ENCODE results near the gene EML4.
"Not testable (repeated sequence)": the region's sequence is repeated elsewhere in the genome, so short reads cannot be mapped to it uniquely, and the experiment has no call there.

EML4 gene

GRCh38 chr2:42261518-42262195, 92.5 kb downstream of the EML4 start:
- no peak for DNase-seq (ENCODE audit: low read depth in 2 of 2)

DNA sequence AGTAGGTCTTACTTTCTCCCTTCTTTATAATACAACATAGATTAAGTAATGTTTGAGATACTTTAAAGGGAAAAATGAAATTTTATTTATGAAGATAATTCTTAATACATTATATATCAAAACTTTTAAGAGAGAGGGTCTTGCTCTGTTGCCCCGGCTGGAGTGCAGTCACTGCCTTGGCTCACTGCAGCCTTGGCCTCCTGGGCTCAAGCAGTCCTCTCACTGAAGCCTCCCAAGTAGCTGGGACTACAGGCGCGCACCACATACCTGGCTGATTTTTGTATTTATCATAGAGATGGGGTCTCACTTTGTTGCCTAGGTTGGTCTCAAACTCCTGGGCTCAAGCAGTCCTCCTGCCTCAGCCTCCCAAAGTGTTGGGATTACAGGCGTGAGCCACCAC, 97.1 kb downstream of the EML4 start:
- DNase-seq (ENCODE audit: low read depth in 2 of 2): no peak

GRCh38 chr2:42267530-42267929, 98.4 kb downstream of the EML4 start:
- no peak for DNase-seq (ENCODE audit: low read depth in 2 of 2)

DNA sequence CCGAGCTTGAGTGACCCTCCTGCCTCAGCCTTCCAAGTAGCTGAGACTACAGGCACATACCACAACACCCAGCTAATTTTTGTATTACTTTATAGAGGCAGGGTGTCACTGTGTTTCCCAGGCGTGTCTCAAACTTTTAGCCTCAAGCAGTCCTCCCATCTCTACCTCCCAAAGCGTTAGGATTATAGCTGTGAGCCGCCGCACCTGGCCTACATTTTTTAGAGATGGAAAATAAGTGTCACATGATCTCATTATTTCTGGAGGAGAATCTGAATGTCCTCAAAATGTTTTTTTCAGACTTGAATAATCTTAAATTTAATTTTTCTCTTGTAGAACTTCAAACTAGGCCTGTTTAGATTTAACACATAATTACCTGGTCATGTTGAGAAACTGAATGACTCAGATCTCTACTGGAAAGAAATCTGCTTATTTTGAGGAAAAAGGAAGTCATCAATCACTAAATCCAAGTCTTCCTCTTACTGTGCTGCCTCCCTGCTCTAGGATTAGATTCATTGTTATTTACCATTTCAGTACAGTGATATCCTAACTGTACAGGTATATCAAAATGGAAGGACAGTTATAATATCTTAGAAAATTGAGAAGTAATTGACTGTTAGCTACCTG, 99.5 kb downstream of the EML4 start:
- no peak for DNase-seq (ENCODE audit: low read depth in 2 of 2)

DNA sequence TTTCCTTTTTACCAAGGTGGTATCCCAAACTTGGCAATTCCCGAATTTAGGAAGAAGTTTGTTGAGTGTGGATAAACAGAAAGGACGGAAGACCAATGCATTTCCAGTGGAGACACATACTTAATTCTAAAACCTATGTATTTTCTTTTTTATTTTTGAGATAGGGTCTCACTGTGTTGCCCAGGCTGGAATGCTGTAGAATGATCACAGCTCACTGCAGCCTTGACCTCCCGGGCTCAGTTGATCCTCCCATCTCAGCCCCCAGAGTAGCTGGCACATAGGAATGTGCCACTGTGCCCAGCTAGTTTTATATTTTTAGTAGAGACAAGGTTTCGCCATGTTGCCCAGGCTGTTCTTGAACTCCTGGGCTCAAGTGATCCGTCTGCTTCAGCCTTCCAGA, 101.6 kb downstream of the EML4 start:
- no peak for DNase-seq (ENCODE audit: low read depth in 2 of 2)

- DNase-seq (ENCODE audit: low read depth in 2 of 2): not testable (repeated sequence)
Measured at GRCh38 chr2:42271246-42271645, 102.1 kb downstream of the EML4 start.

DNA sequence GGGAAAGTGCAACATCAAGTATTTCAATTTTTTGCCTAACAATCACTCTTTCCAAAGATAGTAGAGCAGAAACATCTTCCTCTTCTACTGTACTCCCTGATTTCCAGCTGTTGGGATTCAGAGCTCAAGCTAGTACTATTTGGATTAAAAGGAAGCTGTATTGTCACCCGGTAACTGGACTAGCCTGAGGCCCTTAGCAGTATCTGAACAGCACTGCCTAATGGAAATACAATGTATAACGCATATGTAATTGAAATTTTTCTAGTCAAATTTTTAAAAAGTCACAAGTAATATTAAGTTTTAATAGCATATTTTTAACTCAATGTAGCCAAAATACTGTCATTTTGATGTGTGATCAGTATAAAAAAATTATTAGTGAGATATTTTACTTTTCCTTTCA, 105.7 kb downstream of the EML4 start:
- no peak for DNase-seq (ENCODE audit: low read depth in 2 of 2)

DNA sequence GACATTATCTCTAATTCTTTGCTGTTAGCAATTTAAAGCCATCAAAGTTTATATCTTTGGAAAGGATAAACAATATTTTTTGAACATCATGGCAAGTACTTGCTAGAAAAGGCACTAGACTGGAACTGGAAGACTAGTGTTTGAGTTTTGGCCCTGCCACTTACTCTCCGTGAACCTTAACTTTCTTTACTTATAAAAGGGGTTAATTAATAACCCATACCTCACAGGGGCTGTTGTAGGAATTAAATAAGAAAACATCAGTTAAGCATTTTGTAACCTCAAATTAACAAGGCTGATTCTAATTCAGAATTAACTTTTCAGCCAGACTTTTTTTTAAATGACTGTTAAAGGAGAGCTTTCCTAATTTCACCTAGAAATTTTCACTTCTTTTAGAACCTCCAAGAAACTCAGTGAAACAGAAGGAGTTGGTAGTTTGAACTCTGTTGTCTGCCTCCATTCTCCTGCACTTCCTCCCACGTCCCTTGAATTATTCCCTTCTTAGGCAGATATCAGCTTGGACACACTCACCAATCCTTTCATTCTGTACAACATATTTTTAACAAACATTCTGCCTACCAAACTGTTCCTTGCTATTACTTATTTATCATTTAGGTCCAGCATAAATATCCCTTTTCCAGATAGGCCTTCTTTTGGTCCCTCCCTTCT, 112.4 kb downstream of the EML4 start:
- DNase-seq (ENCODE audit: low read depth in 2 of 2): no peak

- no peak for DNase-seq (ENCODE audit: low read depth in 2 of 2)
Measured at GRCh38 chr2:42284019-42284418, 114.9 kb downstream of the EML4 start.

DNA sequence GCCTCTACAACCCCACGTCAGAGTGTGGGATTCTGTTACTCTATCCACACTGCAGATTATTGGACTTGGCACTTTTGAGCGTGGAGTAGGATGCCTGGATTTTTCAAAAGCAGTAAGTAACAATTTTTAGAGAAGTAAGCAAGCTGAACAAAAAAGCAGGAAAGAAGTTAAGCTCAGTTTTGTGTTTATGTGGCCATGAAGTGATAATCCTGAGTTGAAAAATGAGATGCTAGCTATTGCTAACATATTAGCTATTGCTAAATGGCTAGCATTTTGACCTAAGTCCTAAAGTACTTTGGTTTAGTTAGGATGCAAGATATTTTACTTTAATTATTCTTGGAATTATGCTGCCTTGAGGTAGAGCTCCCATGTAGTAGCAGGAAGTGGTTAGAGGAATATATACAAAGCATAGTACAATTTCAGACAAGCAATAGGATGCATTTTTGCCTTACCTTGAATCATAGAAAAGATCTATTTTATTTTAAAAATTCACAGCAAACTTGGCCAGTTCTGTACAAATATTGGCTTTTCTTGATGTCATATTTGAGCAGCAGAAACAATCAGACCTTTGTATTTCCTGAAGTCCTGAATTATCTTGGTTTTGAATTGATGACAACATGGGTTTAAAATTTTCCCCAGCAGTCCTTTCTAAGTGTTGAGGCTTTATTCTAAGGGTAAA, 117.3 kb downstream of the EML4 start:
- DNase-seq (ENCODE audit: low read depth in 2 of 2): no peak

GRCh38 chr2:42288811-42289210, 119.7 kb downstream of the EML4 start:
- DNase-seq (ENCODE audit: low read depth in 2 of 2): no peak

- no peak for DNase-seq (ENCODE audit: low read depth in 2 of 2)
Measured at GRCh38 chr2:42289222-42289621, 120.1 kb downstream of the EML4 start.

GRCh38 chr2:42290005-42290404, 120.9 kb downstream of the EML4 start:
- DNase-seq (ENCODE audit: low read depth in 2 of 2): no peak

DNA sequence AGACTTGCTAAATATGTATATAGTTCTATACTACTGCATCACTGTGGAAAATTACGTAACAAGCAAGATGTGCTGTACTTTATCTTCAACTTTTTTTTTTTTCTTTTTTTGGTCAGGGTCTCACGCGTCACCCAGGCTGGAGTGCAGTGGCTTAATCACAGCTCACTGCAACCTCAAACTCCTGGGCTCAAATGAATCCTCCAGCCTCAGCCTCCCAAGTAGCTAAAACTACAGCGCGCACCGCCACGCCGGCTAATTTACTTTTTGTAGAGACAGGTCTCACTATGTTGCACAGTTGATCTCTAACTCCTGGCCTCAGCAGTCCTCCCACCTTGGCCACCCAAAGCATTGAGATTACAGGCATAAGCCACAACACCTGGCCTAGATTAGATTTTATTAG, 123.9 kb downstream of the EML4 start:
- no peak for DNase-seq (ENCODE audit: low read depth in 2 of 2)

DNA sequence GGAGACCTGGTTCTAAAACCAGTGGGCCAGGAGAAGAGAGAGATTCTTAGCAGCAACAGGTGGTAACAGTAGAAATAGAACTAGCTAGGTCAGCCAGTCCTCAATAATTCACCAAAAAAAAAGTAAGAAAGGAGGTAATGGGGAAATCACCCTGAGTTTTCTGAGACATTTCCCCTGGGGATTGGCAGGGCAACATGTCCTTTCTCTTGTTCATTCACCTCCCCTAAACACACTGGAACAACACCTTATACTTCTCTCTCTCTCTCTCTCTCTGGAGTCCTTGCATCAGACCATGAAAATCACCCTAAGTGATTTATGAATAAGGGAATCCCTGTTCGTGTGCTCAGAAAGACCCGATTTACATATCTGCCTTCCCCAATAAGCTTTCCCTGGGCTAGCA, 127.1 kb downstream of the EML4 start:
- no peak for DNase-seq (ENCODE audit: low read depth in 2 of 2)

DNA sequence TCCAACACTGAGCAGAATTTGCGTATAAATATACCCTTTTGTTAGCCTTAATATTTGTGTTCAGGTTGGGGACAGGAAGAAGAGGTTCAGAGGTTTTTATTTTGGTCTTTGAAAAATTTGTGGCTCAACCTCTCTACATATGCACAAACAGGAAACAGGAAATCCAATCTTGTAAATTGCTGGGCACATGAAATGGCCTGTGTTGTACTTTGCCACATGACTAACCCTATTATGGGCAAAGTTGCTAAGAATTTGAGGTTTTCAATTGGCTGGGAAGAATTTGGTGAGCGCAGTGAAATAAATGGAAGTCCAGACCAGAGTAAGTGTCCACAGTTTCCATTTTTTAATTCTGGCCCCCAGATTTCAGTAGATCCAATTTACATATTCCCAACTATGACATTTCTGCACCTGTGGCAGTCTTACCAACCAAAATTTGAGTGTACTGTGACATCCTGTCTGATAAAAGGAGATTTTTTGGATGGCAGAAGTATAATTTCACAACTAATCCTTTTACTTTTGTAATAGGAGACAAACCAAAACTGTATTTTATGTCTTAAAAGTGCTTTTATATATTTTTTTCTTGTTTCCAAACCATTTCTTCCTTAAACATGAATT, 128.3 kb downstream of the EML4 start:
- no peak for DNase-seq (ENCODE audit: low read depth in 2 of 2)

- no peak for DNase-seq (ENCODE audit: low read depth in 2 of 2)
Measured at GRCh38 chr2:42298132-42298531, 129.0 kb downstream of the EML4 start.

- no peak for DNase-seq (ENCODE audit: low read depth in 2 of 2)
Measured at GRCh38 chr2:42298996-42299754, 130.0 kb downstream of the EML4 start.

DNA sequence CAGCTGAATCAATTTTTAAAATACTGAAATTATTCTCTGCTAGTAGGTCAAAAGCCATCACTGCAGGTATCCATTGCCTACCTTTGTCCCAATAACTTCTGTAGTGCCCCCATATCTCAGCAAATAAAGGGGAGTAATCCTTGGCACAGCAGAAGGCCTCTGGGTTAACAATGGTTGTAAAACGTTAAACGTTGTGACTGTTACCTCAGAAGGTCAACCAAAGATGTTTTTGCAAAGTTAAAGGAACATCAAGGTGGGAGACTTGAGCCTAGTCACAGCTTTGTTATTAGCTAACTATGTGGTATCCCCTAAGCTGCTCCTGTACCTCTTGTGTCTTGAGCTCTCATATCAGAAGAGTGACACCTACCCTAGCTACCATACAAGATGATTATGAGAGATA, 131.4 kb downstream of the EML4 start:
- DNase-seq (ENCODE audit: low read depth in 2 of 2): no peak

DNA sequence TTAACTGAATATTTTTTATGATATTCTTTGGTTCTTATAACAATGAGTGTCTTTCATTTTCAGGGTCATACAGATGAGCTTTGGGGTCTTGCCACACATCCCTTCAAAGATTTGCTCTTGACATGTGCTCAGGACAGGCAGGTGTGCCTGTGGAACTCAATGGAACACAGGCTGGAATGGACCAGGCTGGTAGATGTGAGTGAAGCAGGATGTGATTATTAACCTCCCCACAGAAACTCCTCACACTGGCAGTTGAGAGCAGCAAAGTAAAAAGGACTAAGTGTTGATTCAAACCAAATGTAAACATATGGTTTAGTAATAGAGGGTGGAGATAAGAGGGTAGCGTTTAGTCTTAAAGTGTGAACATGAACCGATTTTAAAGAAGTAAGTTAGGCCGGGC, 134.1 kb downstream of the EML4 start:
- no peak for DNase-seq (ENCODE audit: low read depth in 2 of 2)

DNA sequence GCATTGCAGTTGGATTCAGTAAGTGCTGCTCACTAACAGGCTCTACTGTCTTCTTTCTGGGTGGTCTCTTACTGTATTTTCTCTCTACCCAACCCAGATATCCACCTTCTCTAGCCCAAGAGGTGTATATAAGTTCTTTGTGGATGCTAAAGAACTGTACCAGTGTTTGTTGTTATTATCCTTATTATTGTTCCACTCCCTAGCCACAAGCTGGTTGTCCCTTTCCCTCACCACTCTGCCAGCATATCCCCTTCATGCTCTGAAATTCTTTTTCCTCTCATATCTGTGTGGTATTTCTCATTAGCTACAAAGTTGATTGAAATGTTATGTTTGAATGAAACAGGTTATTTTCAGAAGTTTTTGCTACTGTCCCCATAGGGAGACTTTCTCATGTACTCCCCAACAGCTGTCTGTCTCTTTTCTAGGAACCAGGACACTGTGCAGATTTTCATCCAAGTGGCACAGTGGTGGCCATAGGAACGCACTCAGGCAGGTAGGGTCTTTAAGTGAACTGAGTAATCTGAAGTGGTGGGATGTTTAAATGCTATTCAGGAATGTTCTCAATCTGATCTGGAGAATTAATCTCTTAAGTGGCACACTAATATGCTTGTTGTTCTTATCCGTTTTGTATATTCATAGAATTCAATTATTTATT, 135.0 kb downstream of the EML4 start:
- no peak for DNase-seq (ENCODE audit: low read depth in 2 of 2)
